HEK293 (cell line): Measurements from ENCODE around the gene CARNS1.

Source experiments
- CTCF ChIP-seq: fragments of 450-650 bp; formaldehyde crosslinking; IDR thresholded peaks from 2 replicates; pipeline ENCODE4 v1.5.1; 2016; ENCODE audit warnings: missing biosample characterization, missing genetic modification characterization
- ZNF175 ChIP-seq: fragments of 450-650 bp; formaldehyde crosslinking; IDR thresholded peaks from 2 replicates; pipeline ENCODE4 v1.5.1; 2016; ENCODE audit warnings: missing biosample characterization, missing genetic modification characterization
- ZNF792 ChIP-seq: fragments of 450-650 bp; formaldehyde crosslinking; IDR thresholded peaks from 2 replicates; pipeline ENCODE4 v1.5.1; 2016; ENCODE audit warnings: missing biosample characterization, missing genetic modification characterization

GRCh38 chr11:67390947-67391303, 24.6 kb upstream of the CARNS1 start:
- TF ChIP-seq ZNF792 (tag by site-specific recombination), result no peak
- TF ChIP-seq CTCF, result no peak
- TF ChIP-seq ZNF175 (tag by site-specific recombination), result no peak
